ENCODE results near the gene ATXN1.

DNA sequence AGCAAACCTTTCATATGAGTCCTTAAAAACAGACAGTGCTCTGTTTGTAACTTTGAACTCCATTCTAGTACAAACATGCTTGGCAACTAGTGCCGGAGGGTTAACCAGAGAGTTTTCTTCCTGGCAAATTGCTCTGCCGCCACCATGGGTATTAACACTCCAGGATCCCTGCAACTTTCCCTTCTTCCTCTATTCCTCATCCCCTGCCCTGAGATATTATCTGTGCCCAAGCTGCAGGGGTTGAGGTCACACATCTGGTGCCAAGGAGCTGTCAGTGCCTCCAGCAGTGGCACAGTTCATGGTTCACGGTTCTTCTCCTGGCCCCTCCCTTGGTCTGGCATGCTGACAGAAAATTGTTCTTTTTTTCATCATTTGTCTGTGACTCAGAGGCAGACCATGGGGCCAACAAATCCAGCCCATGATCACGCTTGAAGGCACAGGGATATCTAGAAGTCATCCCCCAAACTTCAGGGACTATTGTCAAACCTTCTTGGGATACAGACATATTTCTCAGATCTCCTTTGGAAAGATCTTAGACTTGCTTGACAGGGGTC, 77.5 kb downstream of the ATXN1 start:
- TF ChIP-seq GATA2 (IDR thresholded peaks at IDR 0.05; ENCODE audit: low read depth, low read length) (no peak), GATA3 (IDR thresholded peaks at IDR 0.05; ENCODE audit: low read depth, low read length) (no peak)
